Activated CD4-positive, alpha-beta memory T cell treated with anti-CD3 and anti-CD28 coated beads, Interleukin-2, amount 10 ng/mL, durations not matched to agents 7 days and 5 days (primary cell): ENCODE results near the gene MTREX. TPM values are rescaled to one million over a fixed set of nuclear protein-coding genes. Genes with fewer than 3 reads are reported as not detected.

Source experiments
- CTCF ChIA-PET: fragments of 350-600 bp; sonication (Branson Sonifier 250); formaldehyde crosslinking; loops from one replicate; lab custom pipeline; 2021; ENCODE audit warnings: antibody characterized with exemption, inconsistent platforms; lab: Charles Lee
- POLR2A ChIA-PET: fragments of 350-600 bp; sonication (Branson Sonifier 250); formaldehyde crosslinking; loops from one replicate; lab custom pipeline; 2021; ENCODE audit warnings: antibody characterized with exemption; lab: Charles Lee
- DNase-seq: peaks from one replicate; pipeline ENCODE4 v3.0.0-alpha.2; 2020
- H3K27ac Mint-ChIP-seq: one replicate; pipeline ENCODE4 v1.8.0; 2021; ENCODE audit warnings: mild to moderate bottlenecking, mixed read lengths
- H3K27me3 Mint-ChIP-seq: one replicate; pipeline ENCODE4 v1.8.0; 2021; ENCODE audit warnings: mixed read lengths
- H3K36me3 Mint-ChIP-seq: one replicate; pipeline ENCODE4 v1.8.0; 2021; ENCODE audit warnings: low read depth, mixed read lengths
- H3K4me1 Mint-ChIP-seq: one replicate; pipeline ENCODE4 v1.8.0; 2021; ENCODE audit warnings: mixed read lengths
- H3K4me3 Mint-ChIP-seq: one replicate; pipeline ENCODE4 v1.8.0; 2021; ENCODE audit warnings: mild to moderate bottlenecking, mixed read lengths
- H3K9me3 Mint-ChIP-seq: one replicate; pipeline ENCODE4 v1.8.0; 2021; ENCODE audit warnings: mixed read lengths
- total RNA-seq, 2 experiments: library from RNA; stranded (reverse); gene quantifications; one replicate each; pipeline ENCODE4 v1.2.3, GENCODE V29; 2021

Gene MTREX
- total RNA-seq, 2 experiments from 2014 or later = 69.7 to 71.4 TPM

DNA sequence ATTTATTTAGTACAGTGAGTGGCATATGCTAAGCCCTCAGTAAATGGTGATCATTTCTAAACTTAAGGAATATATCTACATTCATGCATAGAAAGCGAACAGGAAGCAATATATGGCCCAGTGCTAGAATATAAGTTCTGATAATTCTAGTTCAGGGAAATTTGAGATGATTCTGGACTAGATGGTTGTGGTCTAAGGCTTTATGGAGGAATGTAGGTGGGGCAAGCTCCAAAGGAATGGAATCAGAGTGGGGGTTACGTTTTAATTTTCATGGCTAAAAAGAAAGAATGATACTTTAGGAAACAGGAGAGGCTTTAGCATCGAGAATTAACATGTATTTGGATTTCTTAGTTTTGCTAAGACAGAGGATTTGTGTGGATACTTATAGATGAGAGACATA is 56.1 kb downstream of the MTREX start:
- no peak for DNase-seq
- H3K36me3 Mint-ChIP-seq = peaks cover 41% of the 10 kb centered on the region
- H3K27me3 Mint-ChIP-seq = no peaks in the 10 kb centered on the region
- H3K27ac Mint-ChIP-seq = no peak overlapping the region
- peaks cover 13% of the 10 kb centered on the region for H3K4me1 Mint-ChIP-seq
- ChIA-PET POLR2A (interaction anchor here (0.6 kb wide), 1 partner anchor 115 kb away, joined by 3 read pairs; no protein-coding TSS in a partner anchor), CTCF (no interaction called here)
- H3K4me3 Mint-ChIP-seq = no peak overlapping the region
- H3K9me3 Mint-ChIP-seq = no peaks in the 10 kb centered on the region

DNA sequence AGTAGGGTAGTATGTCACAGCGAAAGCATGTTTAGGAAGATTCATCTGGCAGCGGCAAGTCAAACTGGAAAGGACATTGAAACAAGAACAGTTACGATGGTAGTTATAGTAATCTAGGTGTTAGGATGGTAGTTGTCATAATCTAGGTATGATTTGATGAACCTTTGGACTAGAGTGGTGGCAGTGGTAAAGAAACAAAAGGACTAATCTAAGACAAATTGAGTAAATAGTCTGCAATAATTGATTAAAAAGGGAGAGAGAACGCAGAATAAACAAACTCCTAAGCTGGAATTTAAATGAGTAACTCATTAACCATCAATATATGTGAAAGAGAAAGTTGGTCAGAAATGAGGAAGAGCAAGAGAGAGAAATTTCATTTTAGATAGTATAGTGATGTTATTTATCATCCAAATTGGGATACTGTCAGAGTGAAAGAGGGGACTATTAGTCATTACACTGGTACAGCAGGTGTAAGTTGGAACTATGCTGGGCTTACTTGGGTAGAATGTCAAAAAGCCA is 56.8 kb downstream of the MTREX start:
- no peak overlapping the region for H3K27ac Mint-ChIP-seq
- POLR2A ChIA-PET = no interaction called here

DNA sequence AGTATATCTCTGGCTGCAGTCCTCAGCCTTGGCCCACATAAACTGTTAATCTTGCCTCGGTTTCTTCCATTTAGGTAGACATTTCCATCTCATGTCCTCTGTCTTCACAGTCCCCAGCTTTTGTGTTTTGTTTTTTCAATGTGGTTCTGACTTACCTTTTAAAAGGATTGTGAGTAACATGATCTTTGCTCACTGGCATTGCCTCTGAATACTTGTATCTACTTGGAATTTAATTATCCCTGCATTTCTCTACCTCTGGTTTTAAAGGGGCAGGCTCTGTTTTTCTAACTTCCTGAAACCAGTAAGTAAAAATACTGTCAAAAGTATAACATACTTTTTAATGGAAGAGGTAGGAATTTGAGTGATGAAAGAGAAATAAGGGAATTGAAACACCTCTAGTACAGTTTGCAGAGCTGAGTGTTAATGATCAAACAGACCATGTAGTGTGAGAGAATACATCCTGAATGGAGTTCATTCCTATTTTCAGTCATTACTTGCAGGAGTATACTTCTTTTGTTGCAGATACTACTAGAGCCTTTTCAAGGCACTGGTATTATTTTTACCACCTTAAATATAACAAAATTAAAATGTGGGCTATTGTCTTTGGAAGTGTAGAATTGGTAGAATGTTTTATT is 62.6 kb downstream of the MTREX start:
- no peak overlapping the region for H3K27ac Mint-ChIP-seq
- H3K4me1 Mint-ChIP-seq = no peaks in the 10 kb centered on the region
- ChIA-PET POLR2A (interaction anchor here (1.1 kb wide), 1 partner anchor 16 kb away, joined by 3 read pairs; no protein-coding TSS in a partner anchor), CTCF (interaction anchor here (0.7 kb wide), 1 partner anchor 1539 kb away, joined by 4 read pairs; no protein-coding TSS in a partner anchor)
- no peak overlapping the region for H3K4me3 Mint-ChIP-seq
- peaks cover 57% of the 10 kb centered on the region for H3K36me3 Mint-ChIP-seq
- no peaks in the 10 kb centered on the region for H3K27me3 Mint-ChIP-seq
- peaks cover 4% of the 10 kb centered on the region for H3K9me3 Mint-ChIP-seq
- no peak for DNase-seq

More for the DNA sequence above, 56.8 kb downstream of the MTREX start:
- peaks cover 13% of the 10 kb centered on the region for H3K4me1 Mint-ChIP-seq
- no peaks in the 10 kb centered on the region for H3K27me3 Mint-ChIP-seq
- H3K9me3 Mint-ChIP-seq = no peaks in the 10 kb centered on the region
- H3K36me3 Mint-ChIP-seq = peaks cover 37% of the 10 kb centered on the region
- DNase-seq = no peak
- CTCF ChIA-PET = no interaction called here
- no peak overlapping the region for H3K4me3 Mint-ChIP-seq

DNA sequence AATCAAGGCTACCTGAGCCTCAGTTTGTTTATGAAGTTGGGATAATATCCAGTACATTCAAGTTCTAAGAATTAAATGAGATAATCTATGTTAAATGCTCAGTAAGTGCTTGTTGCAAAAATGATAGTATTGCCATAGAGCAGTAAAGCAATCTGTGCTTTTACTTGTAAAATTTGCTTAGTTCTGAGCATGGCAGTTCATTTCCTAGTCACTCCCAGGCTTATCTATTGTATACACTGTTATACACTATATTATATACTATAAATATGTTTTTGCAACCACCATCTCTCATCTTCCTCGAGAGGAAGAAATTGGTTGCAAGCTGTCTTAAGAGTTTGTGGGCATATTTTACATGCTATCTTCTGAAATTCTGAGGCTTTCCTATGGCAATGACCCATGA is 63.4 kb downstream of the MTREX start:
- DNase-seq = no peak
- ChIA-PET POLR2A (interaction anchor here (1.1 kb wide), 1 partner anchor 16 kb away, joined by 3 read pairs; no protein-coding TSS in a partner anchor), CTCF (interaction anchor here (0.9 kb wide), 1 partner anchor 28 kb away, joined by 3 read pairs; no protein-coding TSS in a partner anchor)
- Mint-ChIP-seq H3K4me1 (no peaks in the 10 kb centered on the region), H3K27me3 (no peaks in the 10 kb centered on the region), H3K36me3 (peaks cover 62% of the 10 kb centered on the region), H3K4me3 (no peak overlapping the region), H3K27ac (no peak overlapping the region), H3K9me3 (peaks cover 4% of the 10 kb centered on the region)

DNA sequence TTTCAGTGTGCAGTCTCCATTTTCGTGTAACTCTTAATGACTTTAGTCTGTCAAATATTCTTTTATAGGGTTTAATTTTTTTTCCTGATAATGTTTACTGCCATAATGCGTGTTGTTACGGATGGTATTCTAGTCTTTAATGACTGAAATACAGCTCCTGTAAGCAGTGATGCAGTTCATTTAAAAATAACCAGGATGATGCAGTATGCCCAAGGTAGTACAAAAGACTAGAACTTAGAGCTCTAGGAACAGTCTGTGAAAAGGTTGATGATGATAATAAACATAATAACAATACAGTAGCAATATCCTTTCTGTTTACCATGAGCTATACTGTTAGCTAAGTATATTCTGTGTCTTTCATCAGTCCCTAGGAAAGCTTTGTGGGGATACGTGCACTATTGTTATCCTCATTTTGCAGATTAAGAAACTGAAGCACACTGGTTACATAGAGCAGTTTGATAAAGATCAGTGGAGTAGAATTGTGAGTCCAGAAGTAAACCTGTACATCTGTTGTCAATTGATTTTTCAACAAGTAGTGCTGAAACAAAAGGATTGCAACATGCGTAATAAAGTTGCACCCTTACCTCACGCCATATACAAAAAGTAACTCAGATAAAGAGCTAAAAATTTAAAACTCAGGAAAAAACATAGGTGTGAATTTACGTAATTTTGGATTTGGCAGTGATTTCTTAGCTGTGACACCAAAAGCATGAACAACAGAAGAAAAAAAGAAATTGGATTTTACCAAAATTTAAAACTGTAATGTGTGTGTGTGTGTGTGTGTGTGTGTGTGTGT is 64.5 kb downstream of the MTREX start:
- H3K36me3 Mint-ChIP-seq = peaks cover 57% of the 10 kb centered on the region
- H3K27me3 Mint-ChIP-seq = no peaks in the 10 kb centered on the region
- DNase-seq = no peak
- H3K9me3 Mint-ChIP-seq = peaks cover 4% of the 10 kb centered on the region
- ChIA-PET CTCF (interaction anchor here (0.7 to 0.9 kb wide), 2 partner anchors 30 to 505 kb away, joined by 3 read pairs; no protein-coding TSS in a partner anchor), POLR2A (no interaction called here)
- H3K4me3 Mint-ChIP-seq = no peak overlapping the region
- H3K27ac Mint-ChIP-seq = no peak overlapping the region
- no peaks in the 10 kb centered on the region for H3K4me1 Mint-ChIP-seq

DNA sequence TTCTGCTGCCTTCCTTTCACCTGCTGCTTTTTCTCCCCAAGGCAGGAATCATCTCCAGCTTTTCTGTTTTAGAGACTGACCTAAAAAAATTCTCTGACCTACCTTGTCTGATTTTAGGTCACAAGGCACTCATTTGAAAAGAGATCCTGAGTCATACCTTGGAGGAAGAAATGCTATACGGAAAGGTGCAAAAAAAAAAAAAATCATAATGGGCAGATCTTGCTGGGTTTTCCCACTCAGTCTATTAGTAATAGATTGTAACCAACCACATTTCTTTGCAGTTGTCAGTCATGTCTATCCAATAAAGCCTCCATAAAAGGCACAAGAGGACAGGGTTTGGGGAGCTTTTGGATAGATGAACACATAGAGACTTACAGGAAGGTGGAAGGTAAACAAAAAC is 70.0 kb downstream of the MTREX start:
- DNase-seq = no peak
- ChIA-PET POLR2A (interaction anchor here (0.6 kb wide), 1 partner anchor 1326 kb away, joined by 3 read pairs; no protein-coding TSS in a partner anchor), CTCF (no interaction called here)
- H3K9me3 Mint-ChIP-seq = no peaks in the 10 kb centered on the region
- H3K4me3 Mint-ChIP-seq = no peak overlapping the region
- H3K36me3 Mint-ChIP-seq = peaks cover 62% of the 10 kb centered on the region
- H3K27ac Mint-ChIP-seq = no peak overlapping the region
- no peaks in the 10 kb centered on the region for H3K27me3 Mint-ChIP-seq
- H3K4me1 Mint-ChIP-seq = no peaks in the 10 kb centered on the region

DNA sequence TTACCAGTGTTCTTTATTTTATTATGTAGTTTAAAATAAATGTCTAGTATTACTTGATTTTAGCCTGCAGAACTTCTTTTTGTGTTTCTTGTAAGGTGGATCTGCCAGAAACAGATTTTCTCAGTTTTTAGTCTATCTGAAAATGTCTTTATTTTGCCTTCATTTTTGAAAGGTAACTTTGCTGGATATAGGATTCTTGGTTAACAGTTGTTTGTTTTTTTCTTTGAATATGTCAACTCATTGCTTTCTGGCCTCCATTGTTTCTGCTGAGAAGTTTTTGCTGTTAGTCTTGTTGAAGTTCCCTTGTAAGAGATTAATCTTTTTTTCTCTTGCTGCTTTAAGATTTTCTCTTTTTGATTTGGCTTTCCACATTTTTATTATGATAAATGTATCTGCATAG is 75.5 kb downstream of the MTREX start:
- CTCF ChIA-PET = interaction anchor here (0.8 kb wide), 1 partner anchor 44 kb away, joined by 3 read pairs; no protein-coding TSS in a partner anchor

DNA sequence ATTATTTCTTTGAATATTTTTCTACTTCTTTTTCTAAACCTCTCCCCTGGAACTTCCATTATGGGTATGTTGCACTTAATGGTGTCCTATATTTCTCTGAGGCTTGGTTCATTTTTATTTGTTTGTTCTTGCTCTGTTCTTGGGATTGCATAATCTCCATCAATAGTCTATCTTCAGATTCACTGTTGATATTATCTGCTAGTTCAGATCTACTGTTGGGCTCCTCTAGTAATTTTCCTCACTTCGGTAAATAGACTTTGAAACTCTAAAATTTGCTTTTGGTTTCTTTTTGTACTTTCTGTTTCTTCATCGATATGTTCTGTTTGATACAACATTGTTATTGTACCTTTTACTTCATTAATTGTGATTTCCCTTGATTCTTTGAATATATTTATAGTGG is 76.3 kb downstream of the MTREX start:
- Mint-ChIP-seq H3K9me3 (peaks cover 7% of the 10 kb centered on the region), H3K4me3 (peak overlapping the region; percentile 5)
- DNase-seq = no peak

More for the DNA sequence above, 75.5 kb downstream of the MTREX start:
- Mint-ChIP-seq H3K9me3 (peaks cover 7% of the 10 kb centered on the region), H3K36me3 (peaks cover 68% of the 10 kb centered on the region), H3K4me3 (no peak overlapping the region), H3K27me3 (no peaks in the 10 kb centered on the region), H3K4me1 (peaks cover 10% of the 10 kb centered on the region), H3K27ac (no peak overlapping the region)
- DNase-seq = no peak
- POLR2A ChIA-PET = no interaction called here

DNA sequence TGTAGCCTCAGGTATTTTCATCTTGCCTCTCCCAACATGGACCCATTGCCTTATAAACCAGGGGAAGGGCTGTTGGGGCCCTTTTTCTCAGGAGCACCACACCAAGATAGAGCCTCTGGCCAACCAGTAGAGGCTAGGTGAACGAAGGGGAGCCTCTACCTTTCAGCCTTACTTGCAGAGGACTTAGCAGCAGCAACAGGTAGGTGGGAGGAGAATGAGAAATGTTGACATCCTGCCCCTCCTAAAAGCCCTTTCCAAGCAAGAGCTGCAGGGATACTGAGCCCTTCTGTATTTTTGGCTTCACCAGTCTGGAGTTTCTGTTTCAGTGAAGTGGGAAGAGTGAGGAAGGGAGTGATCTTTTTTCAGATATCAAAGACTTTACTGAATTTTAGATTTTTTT is 77.4 kb downstream of the MTREX start:
- no peak overlapping the region for H3K27ac Mint-ChIP-seq
- POLR2A ChIA-PET = no interaction called here
- H3K36me3 Mint-ChIP-seq = peaks cover 73% of the 10 kb centered on the region

More for the DNA sequence above, 76.3 kb downstream of the MTREX start:
- no peak overlapping the region for H3K27ac Mint-ChIP-seq
- peaks cover 10% of the 10 kb centered on the region for H3K4me1 Mint-ChIP-seq
- POLR2A ChIA-PET = no interaction called here
- CTCF ChIA-PET = no interaction called here
- no peaks in the 10 kb centered on the region for H3K27me3 Mint-ChIP-seq
- H3K36me3 Mint-ChIP-seq = peaks cover 71% of the 10 kb centered on the region

DNA sequence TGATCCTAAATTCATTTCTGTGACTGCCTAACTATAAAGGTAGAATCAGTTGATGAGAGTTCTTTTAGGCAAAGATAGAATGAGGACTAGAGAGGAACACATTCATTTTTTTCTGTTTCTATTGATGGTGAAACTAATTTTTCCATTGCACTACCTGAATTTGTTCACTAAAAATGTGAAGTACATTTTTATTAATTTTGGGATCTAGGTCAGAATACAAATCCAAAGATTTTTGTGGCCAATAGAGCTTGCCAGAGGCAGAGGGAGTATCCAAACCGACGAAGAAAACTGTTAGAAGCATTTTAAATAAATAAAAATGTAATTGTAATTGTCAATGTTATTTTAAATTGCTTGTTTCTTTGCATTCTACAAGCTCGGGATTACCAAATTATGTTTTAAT is 78.1 kb downstream of the MTREX start:
- ChIA-PET CTCF (interaction anchor here (0.9 kb wide), 1 partner anchor 554 kb away, joined by 3 read pairs; no protein-coding TSS in a partner anchor), POLR2A (no interaction called here)
- Mint-ChIP-seq H3K4me3 (no peak overlapping the region), H3K27me3 (no peaks in the 10 kb centered on the region), H3K36me3 (peaks cover 72% of the 10 kb centered on the region), H3K27ac (no peak overlapping the region), H3K4me1 (peaks cover 10% of the 10 kb centered on the region), H3K9me3 (peaks cover 7% of the 10 kb centered on the region)
- no peak for DNase-seq

More for the DNA sequence above, 77.4 kb downstream of the MTREX start:
- no peaks in the 10 kb centered on the region for H3K27me3 Mint-ChIP-seq
- H3K9me3 Mint-ChIP-seq = peaks cover 7% of the 10 kb centered on the region
- CTCF ChIA-PET = no interaction called here
- H3K4me3 Mint-ChIP-seq = no peak overlapping the region
- no peak for DNase-seq
- H3K4me1 Mint-ChIP-seq = peaks cover 10% of the 10 kb centered on the region

DNA sequence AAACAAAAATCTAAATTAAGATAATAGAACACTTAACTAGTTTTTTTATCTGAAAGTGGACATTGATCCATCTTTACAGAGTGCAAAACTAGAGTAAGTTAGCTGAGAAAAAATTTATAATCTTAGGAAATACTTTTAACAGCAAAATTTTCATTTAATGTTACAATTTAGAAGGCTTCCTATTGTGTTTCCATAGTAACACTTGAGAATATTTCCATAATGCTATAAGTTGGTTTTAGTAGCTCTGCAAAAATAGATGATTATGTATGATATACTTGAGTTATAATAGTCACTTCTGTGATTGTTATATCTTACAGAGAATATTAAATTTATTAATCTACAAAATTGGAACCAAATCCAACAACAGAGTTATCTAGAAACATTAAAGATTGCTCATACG is 78.6 kb downstream of the MTREX start:
- peaks cover 10% of the 10 kb centered on the region for H3K4me1 Mint-ChIP-seq
- POLR2A ChIA-PET = no interaction called here
- CTCF ChIA-PET = interaction anchor here (0.9 kb wide), 1 partner anchor 554 kb away, joined by 3 read pairs; no protein-coding TSS in a partner anchor
- H3K9me3 Mint-ChIP-seq = peaks cover 7% of the 10 kb centered on the region
- no peak overlapping the region for H3K27ac Mint-ChIP-seq
- no peak for DNase-seq
- no peaks in the 10 kb centered on the region for H3K27me3 Mint-ChIP-seq
- no peak overlapping the region for H3K4me3 Mint-ChIP-seq
- H3K36me3 Mint-ChIP-seq = peaks cover 72% of the 10 kb centered on the region

DNA sequence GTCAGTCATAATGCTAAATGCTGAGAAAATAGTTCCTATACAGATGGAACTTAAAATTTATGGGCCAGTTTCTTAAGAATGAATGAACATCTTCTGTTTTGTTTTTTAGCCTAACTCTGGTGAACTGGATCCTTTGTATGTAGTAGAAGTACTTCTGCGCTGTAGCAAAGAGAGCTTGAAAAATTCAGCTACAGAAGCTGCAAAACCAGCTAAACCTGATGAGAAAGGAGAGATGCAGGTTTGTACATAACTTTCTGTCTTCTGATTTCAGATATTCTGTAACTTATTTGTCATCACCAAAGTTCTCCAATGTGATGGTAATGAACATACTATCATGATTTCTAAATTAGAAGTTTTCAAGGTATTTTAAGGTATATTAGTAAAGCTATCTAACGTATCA is 80.1 kb downstream of the MTREX start:
- no peak overlapping the region for H3K27ac Mint-ChIP-seq
- H3K4me1 Mint-ChIP-seq = peaks cover 10% of the 10 kb centered on the region
- no peaks in the 10 kb centered on the region for H3K27me3 Mint-ChIP-seq
- ChIA-PET CTCF (no interaction called here), POLR2A (no interaction called here)
- H3K36me3 Mint-ChIP-seq = peaks cover 75% of the 10 kb centered on the region
- no peak overlapping the region for H3K4me3 Mint-ChIP-seq
- H3K9me3 Mint-ChIP-seq = peaks cover 16% of the 10 kb centered on the region
- no peak for DNase-seq

DNA sequence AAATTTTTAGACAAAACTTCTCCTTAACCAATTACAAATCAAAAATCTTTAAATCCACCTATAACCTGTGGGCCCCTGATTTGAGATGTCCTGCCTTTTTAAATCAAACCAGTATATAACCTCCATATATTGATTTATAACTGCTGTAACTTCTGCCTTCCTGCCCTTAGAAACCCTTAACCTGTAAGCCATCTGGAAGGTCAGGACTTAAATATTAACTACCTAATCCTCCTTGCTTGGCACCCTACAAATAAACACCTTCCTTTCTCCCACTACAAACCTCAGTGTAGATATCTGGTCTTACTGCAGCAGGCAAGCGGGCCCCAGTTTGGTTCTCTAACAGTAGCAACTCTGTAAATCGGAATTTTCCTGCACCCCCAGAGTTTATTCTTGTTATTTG is 83.9 kb downstream of the MTREX start:
- DNase-seq = no peak
- Mint-ChIP-seq H3K4me1 (peaks cover 2% of the 10 kb centered on the region), H3K9me3 (peaks cover 10% of the 10 kb centered on the region), H3K27me3 (no peaks in the 10 kb centered on the region), H3K36me3 (peaks cover 60% of the 10 kb centered on the region), H3K27ac (no peak overlapping the region), H3K4me3 (no peak overlapping the region)
- POLR2A ChIA-PET = no interaction called here
- CTCF ChIA-PET = no interaction called here
